ENCODE results near the gene VGLL3.
"Not testable (repeated sequence)": the region's sequence is repeated elsewhere in the genome, so short reads cannot be mapped to it uniquely, and the experiment has no call there.

The VGLL3 gene

DNA sequence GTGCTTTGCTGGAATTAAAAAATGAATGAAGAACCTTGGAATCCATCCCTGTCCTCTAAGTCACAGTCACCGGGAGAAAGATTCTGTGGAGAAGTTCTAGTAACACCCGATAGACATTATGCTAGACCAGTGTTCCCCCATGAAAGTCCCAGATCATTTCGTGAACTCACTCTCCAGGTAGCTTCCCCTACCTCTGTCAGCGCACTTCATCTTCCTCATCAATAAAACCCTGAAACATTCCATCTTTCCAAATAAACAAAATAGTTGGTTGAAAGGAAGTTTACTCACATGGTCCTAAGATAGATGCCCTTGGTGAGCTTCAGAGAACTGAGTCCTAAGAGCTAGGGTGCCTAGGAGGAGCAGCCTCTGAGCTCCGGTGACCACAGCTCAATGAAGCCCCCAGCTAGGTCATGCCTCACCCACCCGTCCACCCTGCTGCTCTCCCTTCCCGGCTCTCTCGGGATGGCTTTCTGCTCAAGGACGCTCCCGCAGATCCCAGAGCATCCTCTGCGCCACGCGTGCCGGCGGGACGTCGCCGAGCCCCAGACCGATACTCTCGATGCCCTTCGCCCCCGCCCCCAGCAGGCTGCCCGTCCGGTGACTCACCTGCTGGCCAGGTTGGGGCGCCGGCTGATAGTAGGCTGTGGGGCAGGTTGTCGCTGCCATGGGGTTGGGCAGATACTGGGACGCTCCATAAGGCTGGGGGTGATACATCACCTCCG is 776 bp downstream of the VGLL3 start:
- no peak for DNase-seq (ENCODE audit: low read depth in 2 of 2, low spot score in 1 of 2)

GRCh38 chr3:86989611-86990010 is 1.3 kb downstream of the VGLL3 start:
- no peak for DNase-seq (ENCODE audit: low read depth in 2 of 2, low spot score in 1 of 2)

GRCh38 chr3:86989006-86989405 is 1.9 kb downstream of the VGLL3 start:
- no peak for DNase-seq (ENCODE audit: low read depth in 2 of 2, low spot score in 1 of 2)

GRCh38 chr3:86988235-86988634 is 2.7 kb downstream of the VGLL3 start:
- no peak for DNase-seq (ENCODE audit: low read depth in 2 of 2, low spot score in 1 of 2)

DNA sequence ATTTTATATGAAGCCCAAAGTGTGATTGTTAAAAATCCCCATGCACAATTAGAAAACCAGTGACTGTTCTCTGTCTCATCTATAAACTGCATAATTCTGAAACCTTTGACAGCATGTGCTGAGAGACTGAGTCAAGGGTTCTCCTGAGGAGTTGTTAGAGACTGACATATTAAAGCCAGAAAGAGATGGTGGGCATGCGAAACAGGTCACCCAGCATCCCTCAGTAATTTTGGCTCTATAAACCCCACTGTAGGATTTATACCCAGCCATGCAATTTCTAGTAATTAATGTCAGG is 3.6 kb downstream of the VGLL3 start:
- no peak for DNase-seq (ENCODE audit: low read depth in 2 of 2, low spot score in 1 of 2)

DNA sequence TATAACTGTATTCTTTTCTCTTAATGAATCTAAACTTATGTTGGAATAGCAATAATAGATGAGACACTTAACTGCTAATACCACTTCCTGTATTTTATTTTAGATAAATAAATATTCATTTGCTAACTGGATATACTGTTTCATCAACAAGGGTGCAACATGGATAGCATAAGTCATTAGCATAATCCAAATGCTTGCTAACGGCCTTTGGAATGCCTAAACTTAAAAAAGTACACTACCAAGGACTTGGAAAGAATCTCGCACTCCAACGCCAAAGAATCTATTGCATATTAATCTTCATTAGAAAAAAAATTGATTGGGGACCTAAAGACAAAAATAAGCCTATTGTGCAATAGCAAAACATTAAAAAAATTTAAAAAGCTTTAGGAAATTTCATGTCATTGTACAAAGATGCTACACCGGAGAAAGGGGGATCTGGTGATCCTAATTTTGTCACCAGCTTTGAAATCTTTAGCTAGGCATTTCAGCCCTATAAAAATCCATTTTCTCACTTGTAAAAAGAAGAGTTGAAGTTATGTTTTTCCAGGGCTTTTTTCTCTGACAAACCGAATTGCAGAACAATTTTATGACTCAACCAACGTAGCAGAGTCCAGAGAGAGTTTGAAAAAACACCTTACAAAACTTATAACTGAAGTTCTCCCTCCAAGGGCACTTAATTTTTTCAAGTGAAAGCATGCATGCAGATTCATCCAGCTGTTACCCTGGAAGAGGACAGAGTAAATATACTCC is 4.1 kb downstream of the VGLL3 start:
- DNase-seq (ENCODE audit: low read depth in 2 of 2, low spot score in 1 of 2), result no peak

- DNase-seq (ENCODE audit: low read depth in 2 of 2, low spot score in 1 of 2), result no peak
These were observed 5.6 kb downstream of the VGLL3 start for GRCh38 chr3:86985181-86985826.

- no peak for DNase-seq (ENCODE audit: low read depth in 2 of 2, low spot score in 1 of 2)
These were observed 6.7 kb downstream of the VGLL3 start for GRCh38 chr3:86984271-86984670.

GRCh38 chr3:86982883-86983282 is 8.1 kb downstream of the VGLL3 start:
- DNase-seq (ENCODE audit: low read depth in 2 of 2, low spot score in 1 of 2), result no peak

DNA sequence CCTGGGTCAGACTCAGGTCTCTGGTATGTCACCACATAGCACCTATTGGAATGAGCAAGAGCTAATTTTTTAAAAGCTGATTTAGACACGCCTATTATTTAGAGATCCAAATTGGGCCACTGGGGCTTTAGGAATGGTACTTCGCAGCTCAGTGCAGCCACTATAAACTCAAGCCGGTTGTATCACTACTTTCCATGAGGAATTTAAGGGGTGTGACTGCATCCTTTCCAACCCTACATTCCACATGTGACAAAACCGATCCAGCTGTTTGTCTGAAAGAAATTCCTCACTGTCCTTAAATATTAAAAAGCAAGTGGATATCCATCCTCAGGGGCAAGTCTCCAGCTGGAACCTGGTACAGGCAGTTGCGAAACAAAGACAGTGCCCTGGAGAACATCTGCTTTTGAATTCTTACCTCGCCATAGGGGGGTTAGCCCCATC is 12.8 kb downstream of the VGLL3 start:
- DNase-seq (ENCODE audit: low read depth in 2 of 2, low spot score in 1 of 2), result no peak

- no peak for DNase-seq (ENCODE audit: low read depth in 2 of 2, low spot score in 1 of 2)
These were observed 14.7 kb downstream of the VGLL3 start for GRCh38 chr3:86976219-86976618.

- not testable (repeated sequence) for DNase-seq (ENCODE audit: low read depth in 2 of 2, low spot score in 1 of 2)
These were observed 16.8 kb downstream of the VGLL3 start for GRCh38 chr3:86974177-86974576.

GRCh38 chr3:86973440-86973839 is 17.5 kb downstream of the VGLL3 start:
- no peak for DNase-seq (ENCODE audit: low read depth in 2 of 2, low spot score in 1 of 2)

GRCh38 chr3:86969500-86970189 is 21.3 kb downstream of the VGLL3 start:
- DNase-seq (ENCODE audit: low read depth in 2 of 2, low spot score in 1 of 2), result no peak

DNA sequence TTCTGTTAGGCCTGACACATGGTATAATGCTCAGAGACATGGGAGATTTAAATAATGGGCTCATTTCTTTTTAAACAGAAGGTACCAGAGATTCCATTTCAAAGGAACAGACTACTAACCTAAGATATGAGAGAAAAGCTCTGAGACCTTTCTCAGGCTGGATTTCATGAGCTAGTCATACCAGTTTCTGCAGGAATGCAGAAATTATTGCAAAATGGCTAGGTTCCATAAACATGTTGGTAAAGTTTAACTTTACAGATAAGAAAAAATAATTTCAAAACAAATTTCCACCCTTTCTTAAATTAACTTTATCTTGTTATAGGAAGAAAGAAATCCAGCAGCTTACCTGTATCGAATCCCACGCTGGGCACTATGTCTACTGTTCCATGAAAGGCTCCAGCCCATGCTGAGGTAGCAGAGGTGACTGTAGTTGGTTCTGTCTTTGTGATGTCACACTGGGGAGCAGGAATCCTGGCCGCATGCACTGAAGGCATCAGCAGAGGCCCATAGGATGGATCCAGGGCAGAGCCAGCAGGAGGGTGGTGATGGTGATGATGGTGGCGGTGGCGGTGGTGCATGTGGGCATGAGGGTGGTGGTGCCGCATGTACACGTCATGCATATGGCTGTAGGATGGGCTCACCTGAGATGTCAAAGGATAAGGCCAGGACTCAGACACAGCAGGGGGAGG is 22.6 kb downstream of the VGLL3 start:
- no peak for DNase-seq (ENCODE audit: low read depth in 2 of 2, low spot score in 1 of 2)

DNA sequence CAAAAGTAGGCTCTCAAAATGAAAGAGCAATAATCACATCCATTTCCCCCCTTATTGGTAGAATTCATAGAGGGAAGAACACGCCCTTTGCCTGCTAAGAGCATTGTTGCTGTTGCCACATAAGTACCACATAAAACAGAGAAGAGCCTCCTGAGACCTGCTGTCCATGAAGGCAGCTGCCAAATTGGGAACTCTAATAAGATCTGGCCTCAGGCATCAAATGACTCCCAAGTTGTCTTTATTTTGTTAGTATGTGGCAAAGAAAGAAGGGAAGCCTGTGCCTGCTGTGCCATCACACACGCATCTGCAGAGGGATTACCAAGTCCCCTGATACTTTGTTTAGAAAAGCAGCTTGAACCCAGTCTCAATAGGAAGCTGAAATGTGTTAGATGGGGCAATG is 23.9 kb downstream of the VGLL3 start:
- no peak for DNase-seq (ENCODE audit: low read depth in 2 of 2, low spot score in 1 of 2)

DNA sequence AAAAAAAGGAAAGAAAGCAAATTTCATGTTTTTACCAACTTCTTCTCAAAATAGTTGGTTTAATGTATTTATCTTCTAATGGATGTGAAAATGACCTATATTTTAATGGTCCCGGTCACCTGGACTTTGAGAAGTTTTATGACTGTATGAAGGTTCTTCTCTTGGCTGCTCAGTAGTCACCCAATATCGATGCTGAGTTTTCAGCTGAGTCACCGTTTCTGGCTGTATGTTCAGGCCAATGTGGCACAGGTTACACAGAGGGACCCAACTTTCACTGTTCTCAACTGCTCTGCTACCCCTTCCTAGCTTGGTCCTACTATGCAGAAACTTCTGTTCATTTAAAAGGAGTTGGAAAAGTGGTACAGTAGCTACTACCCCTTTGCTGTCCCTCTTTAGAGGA is 25.8 kb downstream of the VGLL3 start:
- no peak for DNase-seq (ENCODE audit: low read depth in 2 of 2, low spot score in 1 of 2)

DNA sequence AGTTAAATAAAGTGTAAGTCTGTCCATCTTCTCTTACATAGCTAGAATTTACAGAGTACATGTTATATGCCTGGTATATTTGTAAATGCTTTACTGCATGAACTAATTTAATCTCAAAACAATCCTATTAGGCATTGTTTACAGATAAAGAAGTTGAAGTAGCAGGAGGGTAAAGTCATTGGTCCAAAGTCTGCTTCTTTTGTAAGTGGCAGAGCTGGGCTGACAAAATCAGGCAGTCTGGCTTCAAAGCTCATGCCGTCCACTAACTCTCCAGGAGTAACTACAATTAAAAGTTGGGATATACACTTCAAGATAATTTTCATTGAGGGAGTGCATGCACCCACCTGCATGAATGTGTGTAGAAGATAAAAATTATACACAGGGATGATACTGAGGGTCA is 27.3 kb downstream of the VGLL3 start:
- DNase-seq (ENCODE audit: low read depth in 2 of 2, low spot score in 1 of 2), result no peak

DNA sequence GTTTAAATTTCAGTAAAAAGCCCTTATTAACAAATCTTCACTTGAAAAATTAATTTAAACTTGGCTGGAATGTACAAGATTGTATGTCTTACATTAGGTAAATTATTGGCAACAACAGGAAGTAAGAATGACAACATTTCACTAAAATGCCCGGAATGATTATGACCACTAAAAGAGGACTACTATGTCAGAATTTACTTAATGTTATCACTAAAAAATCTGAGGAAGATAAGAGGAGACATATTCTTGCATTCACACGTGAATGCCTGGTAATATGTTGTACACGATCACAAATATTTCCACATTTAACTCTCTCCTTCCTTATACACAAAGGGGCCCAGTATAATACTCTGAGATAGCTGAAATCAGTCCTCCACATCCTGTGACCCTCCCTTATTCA is 29.7 kb downstream of the VGLL3 start:
- no peak for DNase-seq (ENCODE audit: low read depth in 2 of 2, low spot score in 1 of 2)

- DNase-seq (ENCODE audit: low read depth in 2 of 2, low spot score in 1 of 2), result no peak
These were observed 30.4 kb downstream of the VGLL3 start for GRCh38 chr3:86960550-86960949.

GRCh38 chr3:86958534-86958933 is 32.4 kb downstream of the VGLL3 start:
- DNase-seq (ENCODE audit: low read depth in 2 of 2, low spot score in 1 of 2), result no peak

All from stimulated activated CD8-positive, alpha-beta memory T cell treated with anti-CD3 and anti-CD28 coated beads, Interleukin-4, amount 100 ng/mL, for 4 hours (primary cell).